A172 (cell line): ENCODE results near the gene ADORA2B. TPM values are rescaled to one million over a fixed set of nuclear protein-coding genes. Genes with fewer than 3 reads are reported as not detected.
"Not testable (repeated sequence)": the region's sequence is repeated elsewhere in the genome, so short reads cannot be mapped to it uniquely, and the experiment has no call there.

Experiments used
- DNase-seq: peaks from one replicate; pipeline ENCODE4 v3.0.0-alpha.2; 2015; ENCODE audit warnings: low spot score
- total RNA-seq: library from RNA; depleted of rRNA; stranded (reverse); fragments of >200 nt; shearing (Covaris generic); gene quantifications from 2 replicates; pipeline ENCODE4 v1.2.3, GENCODE V29; 2014

The ADORA2B gene
- total RNA-seq, 1 experiment from 2014 or later, result 32.1 TPM

- DNase-seq, result no peak
Measured at GRCh38 chr17:15952916-15953790, 8.2 kb downstream of the ADORA2B start.

GRCh38 chr17:15954222-15954621 lies 9.3 kb downstream of the ADORA2B start:
- peak; percentile 99 for DNase-seq

GRCh38 chr17:15955793-15956541 lies 11.0 kb downstream of the ADORA2B start:
- no peak for DNase-seq

GRCh38 chr17:15957206-15957605 lies 12.3 kb downstream of the ADORA2B start:
- no peak for DNase-seq

- DNase-seq, result no peak
Measured at GRCh38 chr17:15957608-15958307, 12.8 kb downstream of the ADORA2B start.

- no peak for DNase-seq
Measured at GRCh38 chr17:15958484-15958854, 13.5 kb downstream of the ADORA2B start.

- peak; percentile 98 for DNase-seq
Measured at GRCh38 chr17:15963670-15964110, 18.8 kb downstream of the ADORA2B start.

GRCh38 chr17:15965528-15965927 lies 20.6 kb downstream of the ADORA2B start:
- no peak for DNase-seq

- DNase-seq, result no peak
Measured at GRCh38 chr17:15966183-15966878, 21.4 kb downstream of the ADORA2B start.

GRCh38 chr17:15966879-15967248 lies 21.9 kb downstream of the ADORA2B start:
- DNase-seq, result peak; percentile 96

- DNase-seq, result no peak
Measured at GRCh38 chr17:15967706-15968399, 22.9 kb downstream of the ADORA2B start.

GRCh38 chr17:15969463-15969862 lies 24.5 kb downstream of the ADORA2B start:
- DNase-seq, result no peak

GRCh38 chr17:15970500-15970899 lies 25.6 kb downstream of the ADORA2B start:
- no peak for DNase-seq

- DNase-seq, result no peak
Measured at GRCh38 chr17:15971098-15971678, 26.3 kb downstream of the ADORA2B start.

- no peak for DNase-seq
Measured at GRCh38 chr17:15971882-15972281, 27.0 kb downstream of the ADORA2B start.

- no peak for DNase-seq
Measured at GRCh38 chr17:15972497-15972951, 27.6 kb downstream of the ADORA2B start.

GRCh38 chr17:15973016-15973415 lies 28.1 kb downstream of the ADORA2B start:
- DNase-seq, result no peak

- DNase-seq, result no peak
Measured at GRCh38 chr17:15973834-15974233, 28.9 kb downstream of the ADORA2B start.

- DNase-seq, result no peak
Measured at GRCh38 chr17:15977894-15978293, 33.0 kb downstream of the ADORA2B start.

- DNase-seq, result no peak
Measured at GRCh38 chr17:15978606-15979005, 33.7 kb downstream of the ADORA2B start.

GRCh38 chr17:15979013-15979412 lies 34.1 kb downstream of the ADORA2B start:
- not testable (repeated sequence) for DNase-seq
